GM18502 (cell line): ENCODE results near the gene KMT2D.

ENCODE experiments used
- ATAC-seq: cut with Tn5 transposase; IDR thresholded peaks from one replicate; pipeline ENCODE4 v1.9.1; 2021; ENCODE audit warnings: mild to moderate bottlenecking; ENCODE audit not compliant: unreplicated experiment, poor library complexity

Gene KMT2D

DNA sequence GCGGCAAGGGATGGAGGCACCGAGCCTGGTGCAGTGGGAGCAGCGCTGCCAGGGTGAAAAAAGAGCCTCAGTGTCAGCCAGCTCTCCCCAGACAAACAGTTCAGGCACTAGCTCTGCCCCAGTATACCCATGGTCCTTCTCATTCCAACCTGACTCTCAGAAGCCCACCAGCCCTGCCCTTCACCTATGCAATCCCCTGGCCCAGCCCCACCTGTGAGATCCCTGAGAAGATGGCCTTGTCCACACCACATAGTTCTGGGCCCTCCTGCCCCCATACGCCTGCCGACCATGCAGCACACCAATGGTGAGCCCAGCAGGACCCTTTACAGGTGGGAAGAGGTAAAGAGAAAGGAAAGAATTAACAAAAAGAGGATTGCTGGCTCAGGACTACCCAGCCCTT, 6.5 kb downstream of the KMT2D start:
- ATAC-seq: no peak

- ATAC-seq: no peak
Observed at GRCh38 chr12:49052451-49053208, 8.0 kb downstream of the KMT2D start.

- ATAC-seq: no peak
Observed at GRCh38 chr12:49051777-49052438, 8.7 kb downstream of the KMT2D start.

- ATAC-seq: no peak
Observed at GRCh38 chr12:49051373-49051764, 9.2 kb downstream of the KMT2D start.

DNA sequence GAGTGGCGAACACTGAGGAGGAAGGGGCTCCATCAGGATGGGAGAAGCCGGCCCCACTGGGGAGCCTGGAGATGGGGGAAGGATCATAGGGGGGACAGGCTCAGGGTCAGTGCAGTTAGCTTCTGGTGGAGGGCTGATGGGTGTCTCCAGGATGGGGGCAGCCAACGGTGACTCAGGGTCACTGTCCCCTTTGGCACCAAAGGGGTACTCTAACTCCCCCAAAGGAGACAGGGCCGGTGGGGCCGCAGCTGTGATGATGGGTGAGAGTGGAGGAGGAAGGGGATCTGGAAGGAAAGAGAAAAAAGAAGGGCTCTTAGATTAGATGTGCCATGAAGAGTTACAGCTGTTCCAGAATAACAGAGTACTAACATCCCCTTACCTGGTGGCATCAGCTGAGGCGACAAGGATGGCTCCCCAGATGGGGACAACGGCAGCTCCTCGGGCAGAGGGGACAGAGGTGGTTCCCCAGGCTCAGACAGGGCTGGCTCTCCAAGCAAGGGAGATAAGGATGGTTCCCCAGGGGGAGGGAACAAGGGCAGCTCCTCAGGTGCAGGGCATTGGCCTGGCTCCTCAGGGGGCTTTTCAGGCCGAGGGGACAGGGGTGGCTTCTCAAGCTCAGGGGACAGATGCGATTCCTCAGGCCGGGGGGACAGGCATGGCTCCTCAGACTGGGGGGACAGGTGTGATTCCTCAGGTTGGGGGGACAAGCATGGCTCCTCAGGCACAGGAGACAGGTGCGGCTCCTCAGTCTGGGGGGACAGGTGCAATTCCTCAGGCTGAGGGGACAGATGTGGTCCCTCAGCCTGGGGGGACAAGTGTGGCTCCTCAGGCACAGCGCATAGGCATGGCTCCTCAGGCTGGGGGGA, 9.9 kb downstream of the KMT2D start:
- ATAC-seq: no peak

- ATAC-seq: no peak
Observed at GRCh38 chr12:49049566-49050224, 10.9 kb downstream of the KMT2D start.

- ATAC-seq: no peak
Observed at GRCh38 chr12:49048953-49049352, 11.6 kb downstream of the KMT2D start.

DNA sequence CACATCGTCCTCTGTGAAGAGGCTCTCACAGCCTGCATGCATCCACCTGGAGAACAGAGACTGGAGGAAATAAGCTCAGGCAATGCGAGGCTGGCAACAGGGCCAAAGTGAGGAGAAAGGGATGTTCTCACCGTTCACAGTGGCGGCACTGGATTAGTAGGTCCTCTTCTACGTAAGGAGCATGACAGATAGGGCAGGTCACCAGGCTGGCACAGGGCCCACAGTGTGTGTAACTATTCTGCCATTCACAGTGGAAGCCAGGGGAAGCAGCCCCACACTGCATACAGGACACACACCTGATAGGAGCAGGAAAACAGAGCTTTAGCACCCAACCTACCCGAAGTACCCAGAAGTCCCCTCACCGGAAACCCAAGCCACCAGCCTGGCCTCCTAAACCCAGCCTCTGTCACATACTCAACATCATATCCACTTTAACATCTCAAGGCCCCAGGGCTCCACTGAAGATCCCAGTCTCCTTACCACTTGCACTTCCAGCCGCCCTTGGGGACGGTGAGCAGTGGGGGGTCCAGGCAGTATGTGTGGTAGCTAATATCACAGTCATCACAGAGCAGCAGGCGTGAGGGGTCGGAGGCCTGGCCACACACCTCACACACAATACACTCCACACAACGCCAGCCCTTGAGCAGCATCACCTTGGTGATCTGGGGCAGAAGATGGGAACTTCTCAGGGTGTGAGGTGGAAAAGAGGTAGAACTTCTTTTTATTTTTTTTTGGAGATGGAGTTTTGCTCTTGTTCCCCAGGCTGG, 14.3 kb downstream of the KMT2D start:
- ATAC-seq: no peak

DNA sequence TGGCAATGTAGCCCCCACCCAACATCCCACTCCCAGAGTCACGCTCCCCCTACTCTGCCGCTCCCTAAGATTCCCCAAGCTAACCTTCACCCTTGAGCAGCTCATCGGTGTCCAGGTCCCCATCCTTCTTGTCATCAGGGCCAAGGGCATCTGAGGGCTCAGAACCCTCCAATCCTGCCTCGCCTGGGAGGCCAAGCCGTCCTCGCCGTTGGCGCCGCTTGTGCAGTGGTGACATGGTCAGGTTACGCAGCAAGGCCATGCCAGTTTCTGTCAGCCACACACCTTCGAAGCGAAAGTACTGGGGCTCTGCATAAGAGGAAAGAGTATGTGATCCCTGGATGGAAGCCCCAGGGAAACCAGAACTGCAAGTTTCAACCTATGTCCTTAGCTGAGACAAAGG, 15.9 kb downstream of the KMT2D start:
- ATAC-seq: no peak

DNA sequence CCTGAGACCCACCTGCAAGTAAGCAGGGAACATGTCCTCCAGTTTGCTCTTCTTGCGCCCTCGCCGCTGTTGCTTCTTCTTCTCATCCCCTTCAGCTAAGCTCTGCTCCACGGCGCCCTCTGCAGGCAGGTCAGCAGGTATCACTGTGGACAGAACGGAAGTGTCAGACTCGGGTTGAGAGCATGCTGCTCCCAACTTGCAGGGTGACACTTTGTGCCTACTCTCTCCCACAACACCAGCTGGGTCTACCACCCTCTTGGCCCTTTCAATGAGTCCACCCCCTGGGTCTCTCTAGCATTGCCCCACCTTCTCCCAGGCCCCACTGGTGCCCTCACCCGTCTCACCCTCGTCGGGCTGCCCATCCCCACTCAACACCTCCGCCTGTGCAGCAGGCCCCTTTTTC, 16.7 kb downstream of the KMT2D start:
- ATAC-seq: no peak

DNA sequence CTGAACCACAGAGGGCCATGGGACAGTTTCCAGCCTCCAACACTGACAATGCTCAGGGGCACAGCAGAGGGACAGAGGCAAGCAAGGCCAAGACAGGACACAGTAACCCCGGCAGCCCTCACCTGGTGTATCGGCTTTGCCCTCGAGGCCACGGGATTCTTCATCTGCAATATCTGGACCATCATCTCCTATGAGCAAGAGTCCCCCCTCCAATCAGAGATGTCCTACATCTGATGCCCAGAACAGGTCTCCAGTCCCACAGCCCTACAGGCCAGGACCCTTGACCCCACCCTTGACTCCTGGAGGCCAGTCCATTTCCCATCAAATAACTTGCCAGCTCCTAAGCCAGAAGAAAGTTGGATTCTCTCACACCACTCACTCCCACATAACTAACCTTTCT, 17.4 kb downstream of the KMT2D start:
- ATAC-seq: no peak

- no peak for ATAC-seq
Observed at GRCh38 chr12:49041881-49042484, 18.6 kb downstream of the KMT2D start.

GRCh38 chr12:49041036-49041880, 19.3 kb downstream of the KMT2D start:
- ATAC-seq: no peak

DNA sequence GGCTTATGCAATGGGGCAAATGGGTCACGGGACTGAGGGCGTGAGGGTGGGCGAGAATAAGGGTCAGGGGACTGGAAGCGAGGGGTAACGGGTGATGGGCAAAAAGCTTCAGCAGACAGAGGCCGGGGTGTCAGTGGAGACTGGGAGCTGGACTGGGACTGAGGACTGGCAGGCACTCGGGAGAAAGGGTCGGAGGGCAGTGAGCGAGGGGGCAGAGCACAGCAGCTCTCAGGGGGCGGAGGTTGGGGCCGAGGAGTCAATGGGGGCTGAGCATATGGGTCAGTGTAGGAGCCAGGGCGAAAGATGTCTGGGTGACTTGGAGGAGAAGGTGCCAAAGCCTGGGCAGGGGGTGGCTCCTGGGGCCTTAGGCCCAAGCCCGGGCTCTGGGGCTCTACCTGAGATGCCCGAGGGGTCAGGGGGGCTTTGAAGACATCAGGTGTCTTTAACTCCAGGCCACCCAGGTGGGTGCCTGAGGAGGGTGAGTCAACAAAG, 20.2 kb downstream of the KMT2D start:
- no peak for ATAC-seq

- no peak for ATAC-seq
Observed at GRCh38 chr12:49039421-49040363, 20.9 kb downstream of the KMT2D start.

- no peak for ATAC-seq
Observed at GRCh38 chr12:49038291-49038955, 22.2 kb downstream of the KMT2D start.

DNA sequence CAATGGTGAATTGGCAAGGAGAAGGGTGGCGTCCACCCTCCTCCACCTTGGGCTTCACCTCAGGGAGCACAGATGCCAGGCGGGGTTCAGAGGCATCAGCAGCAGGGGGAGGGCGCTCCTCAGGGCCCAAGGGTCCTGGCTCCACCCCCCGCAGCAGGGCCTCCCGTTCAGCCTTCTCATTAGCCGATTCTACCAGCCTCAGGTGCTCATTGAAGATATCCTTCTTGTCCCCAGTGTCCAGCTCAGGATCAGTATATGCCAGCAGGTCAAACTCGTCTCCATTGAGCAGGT, 22.7 kb downstream of the KMT2D start:
- ATAC-seq: no peak
